ENCODE results near the gene HSD3B1.
"Not testable (repeated sequence)": the region's sequence is repeated elsewhere in the genome, so short reads cannot be mapped to it uniquely, and the experiment has no call there.

The HSD3B1 gene

GRCh38 chr1:119504831-119505230 lies 2.2 kb upstream of the HSD3B1 start:
- DNase-seq: no peak

- DNase-seq: no peak
Observed at GRCh38 chr1:119510046-119510445, 3.0 kb downstream of the HSD3B1 start.

GRCh38 chr1:119515221-119515620 lies 8.2 kb downstream of the HSD3B1 start:
- no peak for DNase-seq

- DNase-seq: no peak
Observed at GRCh38 chr1:119516247-119516646, 9.2 kb downstream of the HSD3B1 start.

GRCh38 chr1:119516680-119517079 lies 9.7 kb downstream of the HSD3B1 start:
- DNase-seq: no peak

- not testable (repeated sequence) for DNase-seq
Observed at GRCh38 chr1:119517667-119518066, 10.7 kb downstream of the HSD3B1 start.

- peak; percentile 40 for DNase-seq
Observed at GRCh38 chr1:119531606-119532323, 24.8 kb downstream of the HSD3B1 start.

GRCh38 chr1:119532324-119532910 lies 25.4 kb downstream of the HSD3B1 start:
- no peak for DNase-seq

- no peak for DNase-seq
Observed at GRCh38 chr1:119535381-119535780, 28.4 kb downstream of the HSD3B1 start.

- DNase-seq: no peak
Observed at GRCh38 chr1:119537966-119538365, 31.0 kb downstream of the HSD3B1 start.

GRCh38 chr1:119539636-119540035 lies 32.6 kb downstream of the HSD3B1 start:
- DNase-seq: no peak

GRCh38 chr1:119541389-119541788 lies 34.4 kb downstream of the HSD3B1 start:
- DNase-seq: no peak

- no peak for DNase-seq
Observed at GRCh38 chr1:119542492-119542946, 35.5 kb downstream of the HSD3B1 start.

GRCh38 chr1:119544165-119544762 lies 37.3 kb downstream of the HSD3B1 start:
- DNase-seq: no peak

- DNase-seq: no peak
Observed at GRCh38 chr1:119546641-119547040, 39.6 kb downstream of the HSD3B1 start.

- DNase-seq: no peak
Observed at GRCh38 chr1:119547306-119547705, 40.3 kb downstream of the HSD3B1 start.

- no peak for DNase-seq
Observed at GRCh38 chr1:119547805-119548204, 40.8 kb downstream of the HSD3B1 start.

GRCh38 chr1:119549719-119550132 lies 42.7 kb downstream of the HSD3B1 start:
- DNase-seq: peak; percentile 17

- no peak for DNase-seq
Observed at GRCh38 chr1:119550381-119550780, 43.4 kb downstream of the HSD3B1 start.

GRCh38 chr1:119551218-119551617 lies 44.2 kb downstream of the HSD3B1 start:
- no peak for DNase-seq

GRCh38 chr1:119552656-119553055 lies 45.6 kb downstream of the HSD3B1 start:
- DNase-seq: not testable (repeated sequence)

- not testable (repeated sequence) for DNase-seq
Observed at GRCh38 chr1:119553302-119554071, 46.5 kb downstream of the HSD3B1 start.

- DNase-seq: peak; percentile 91
Observed at GRCh38 chr1:119554183-119554582, 47.2 kb downstream of the HSD3B1 start.
